Left ventricle myocardium inferior (tissue), 1 donor: ENCODE measurements around the gene AMACR. TPM values are rescaled to one million over a fixed set of nuclear protein-coding genes. Genes with fewer than 3 reads are reported as not detected.

Experiments
- DNase-seq: peaks from one replicate; pipeline ENCODE4 v3.0.0-alpha.2; 2020
- H3K27ac ChIP-seq: fragments of 200-600 bp; replicated peaks from 2 replicates; pipeline ENCODE4 v1.8.0; 2021
- H3K27me3 ChIP-seq: fragments of 200-600 bp; 2 replicates; pipeline ENCODE4 v1.8.0; 2021; ENCODE audit warnings: low read depth
- H3K36me3 ChIP-seq: fragments of 200-600 bp; 2 replicates; pipeline ENCODE4 v1.8.0; 2021
- H3K4me1 ChIP-seq: fragments of 200-600 bp; 2 replicates; pipeline ENCODE4 v1.8.0; 2021
- H3K4me3 ChIP-seq: fragments of 200-600 bp; 2 replicates; pipeline ENCODE4 v1.8.0; 2021; ENCODE audit warnings: mild to moderate bottlenecking, moderate library complexity
- H3K9me3 ChIP-seq: fragments of 200-600 bp; replicated peaks from 2 replicates; pipeline ENCODE4 v1.8.0; 2021
- CTCF ChIP-seq: fragments of 200-600 bp; IDR thresholded peaks from 2 replicates; pipeline ENCODE4 v1.8.0; 2021; ENCODE audit warnings: antibody characterized with exemption, mild to moderate bottlenecking, borderline replicate concordance
- intact Hi-C: fragments of 100-400 bp; cut with micrococcal nuclease; formaldehyde crosslinking; loops from one replicate; pipeline ENCODE4 v1.11.0; 2022
- total RNA-seq: library from RNA; stranded (reverse); fragmentation: NEBNext Ultra II Directional; extraction: Animal tissue kit (Norgen Biotek cat#: 25700); gene quantifications from one replicate; pipeline ENCODE4 v1.2.1, GENCODE V29; 2021
- donor health status: DM: no; HTN: yes; CAD: no; lungs with severe emphysema.

Gene AMACR
- total RNA-seq, 1 donor from 2014 or later: 6.1 TPM

- H3K27ac ChIP-seq: no peak overlapping the region
- no peaks in the 10 kb centered on the region for H3K9me3 ChIP-seq
- TF ChIP-seq CTCF: peak; percentile 78
- no peaks in the 10 kb centered on the region for H3K36me3 ChIP-seq
- H3K4me3 ChIP-seq: no peak overlapping the region
- no peaks in the 10 kb centered on the region for H3K27me3 ChIP-seq
- no peak for DNase-seq
- H3K4me1 ChIP-seq: peaks cover 9% of the 10 kb centered on the region
- intact Hi-C loops: no loop called here
Measured at GRCh38 chr5:33969572-33970452, 38.0 kb downstream of the AMACR start.

- no peaks in the 10 kb centered on the region for H3K9me3 ChIP-seq
- no peak overlapping the region for H3K4me3 ChIP-seq
- no peaks in the 10 kb centered on the region for H3K4me1 ChIP-seq
- TF ChIP-seq CTCF: no peak
- intact Hi-C loops: no loop called here
- DNase-seq: no peak
- H3K36me3 ChIP-seq: no peaks in the 10 kb centered on the region
- H3K27me3 ChIP-seq: no peaks in the 10 kb centered on the region
- no peak overlapping the region for H3K27ac ChIP-seq
Measured at GRCh38 chr5:33968211-33969005, 39.4 kb downstream of the AMACR start.

- H3K4me3 ChIP-seq: no peak overlapping the region
- H3K36me3 ChIP-seq: no peaks in the 10 kb centered on the region
- H3K27ac ChIP-seq: no peak overlapping the region
- H3K4me1 ChIP-seq: no peaks in the 10 kb centered on the region
- DNase-seq: no peak
- H3K27me3 ChIP-seq: no peaks in the 10 kb centered on the region
- intact Hi-C loops: no loop called here
- no peak for TF ChIP-seq CTCF
- no peaks in the 10 kb centered on the region for H3K9me3 ChIP-seq
Measured at GRCh38 chr5:33966805-33967204, 41.0 kb downstream of the AMACR start.

DNA sequence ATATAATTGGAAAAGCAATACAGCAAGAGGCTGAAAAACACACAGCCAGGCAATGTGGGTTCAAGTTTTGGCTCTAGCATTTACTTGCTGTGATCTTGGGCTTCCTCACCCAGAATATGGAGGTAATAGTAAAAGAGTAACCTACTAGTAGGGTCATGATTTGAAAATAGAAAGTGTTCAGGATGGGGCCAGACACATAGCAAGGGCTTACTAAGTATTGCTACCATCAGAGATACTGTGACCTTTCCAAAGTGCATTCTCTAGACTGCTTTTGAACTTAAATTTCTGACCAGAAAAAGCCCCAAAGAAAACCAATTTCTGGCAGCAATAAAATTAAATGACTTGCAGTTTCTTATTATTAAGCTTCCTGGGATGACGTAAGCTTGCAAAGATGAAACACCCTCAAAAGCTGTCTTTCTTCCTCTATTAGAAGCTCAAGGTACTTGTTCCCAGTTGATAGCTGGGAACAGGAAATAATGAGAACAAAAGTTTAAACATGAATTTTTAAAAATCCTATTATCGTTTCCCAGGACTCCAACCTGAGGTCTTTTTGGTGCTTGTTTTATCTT is 43.6 kb downstream of the AMACR start:
- no peak for TF ChIP-seq CTCF
- no peak for DNase-seq
- H3K27me3 ChIP-seq: no peaks in the 10 kb centered on the region
- H3K36me3 ChIP-seq: no peaks in the 10 kb centered on the region
- intact Hi-C loops: no loop called here
- no peak overlapping the region for H3K4me3 ChIP-seq
- H3K9me3 ChIP-seq: no peaks in the 10 kb centered on the region
- no peaks in the 10 kb centered on the region for H3K4me1 ChIP-seq
- no peak overlapping the region for H3K27ac ChIP-seq

DNA sequence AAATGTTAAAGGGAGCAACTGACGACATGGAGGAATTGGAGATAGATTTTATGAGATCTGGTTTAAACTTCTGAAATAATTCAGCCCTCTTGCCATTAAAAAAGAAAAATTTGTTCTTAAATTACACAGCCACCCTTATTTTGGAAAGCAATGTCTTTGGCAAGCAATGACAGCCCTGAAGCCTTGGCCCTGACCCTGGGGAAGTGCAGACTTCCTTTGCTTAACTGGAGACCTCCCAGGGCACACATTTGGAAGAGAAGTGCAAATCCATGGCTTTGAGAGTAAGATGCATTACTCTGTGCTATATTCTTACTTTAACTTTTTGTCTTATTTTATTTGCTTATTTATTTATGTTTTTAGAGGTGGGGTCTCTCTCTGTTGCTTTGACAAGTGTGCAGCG is 49.7 kb downstream of the AMACR start:
- Histone ChIP-seq H3K9me3 (peaks cover 25% of the 10 kb centered on the region), H3K36me3 (no peaks in the 10 kb centered on the region), H3K27ac (no peak overlapping the region), H3K4me1 (no peaks in the 10 kb centered on the region), H3K4me3 (no peak overlapping the region), H3K27me3 (no peaks in the 10 kb centered on the region)
- DNase-seq: no peak
- no peak for TF ChIP-seq CTCF
- intact Hi-C loops: no loop called here
